HG02623 (cell line): ENCODE data around the gene CCDC201.

Experiments used
- ATAC-seq: cut with Tn5 transposase; IDR thresholded peaks from one replicate; pipeline ENCODE4 v1.9.1; 2021; ENCODE audit warnings: moderate library complexity; ENCODE audit not compliant: unreplicated experiment

Gene CCDC201, protein sequence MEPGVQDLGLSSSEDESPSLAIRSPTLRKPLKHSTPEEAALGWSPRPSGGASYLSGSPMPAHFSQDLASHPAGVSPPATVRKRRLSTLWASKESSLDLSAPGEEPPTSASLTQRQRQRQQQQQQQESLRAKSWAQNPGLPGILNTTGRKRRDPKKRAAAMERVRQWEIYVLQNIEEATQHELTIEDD

DNA sequence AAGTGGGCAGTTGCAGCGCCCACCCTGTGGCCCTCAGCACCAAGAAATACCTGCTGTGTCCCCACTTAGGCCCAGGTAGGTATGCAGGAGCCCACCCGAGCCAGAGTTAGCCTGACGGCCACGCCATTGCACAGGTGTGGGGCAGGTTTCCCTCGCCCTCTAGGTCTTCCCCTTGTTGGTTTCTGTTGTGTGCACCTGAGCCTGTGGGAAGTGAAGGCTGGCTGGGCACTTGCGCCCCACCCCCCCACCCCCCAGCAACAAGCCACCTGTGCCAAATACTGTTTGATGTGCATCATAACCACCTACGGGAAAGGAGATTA, at the start of gene CCDC201:
Gene CCDC201 (minus strand): TSS at position 48 of the 320 bp plus-strand sequence. CDS start 75 bp downstream, outside the sequence.
- ATAC-seq = no peak

DNA sequence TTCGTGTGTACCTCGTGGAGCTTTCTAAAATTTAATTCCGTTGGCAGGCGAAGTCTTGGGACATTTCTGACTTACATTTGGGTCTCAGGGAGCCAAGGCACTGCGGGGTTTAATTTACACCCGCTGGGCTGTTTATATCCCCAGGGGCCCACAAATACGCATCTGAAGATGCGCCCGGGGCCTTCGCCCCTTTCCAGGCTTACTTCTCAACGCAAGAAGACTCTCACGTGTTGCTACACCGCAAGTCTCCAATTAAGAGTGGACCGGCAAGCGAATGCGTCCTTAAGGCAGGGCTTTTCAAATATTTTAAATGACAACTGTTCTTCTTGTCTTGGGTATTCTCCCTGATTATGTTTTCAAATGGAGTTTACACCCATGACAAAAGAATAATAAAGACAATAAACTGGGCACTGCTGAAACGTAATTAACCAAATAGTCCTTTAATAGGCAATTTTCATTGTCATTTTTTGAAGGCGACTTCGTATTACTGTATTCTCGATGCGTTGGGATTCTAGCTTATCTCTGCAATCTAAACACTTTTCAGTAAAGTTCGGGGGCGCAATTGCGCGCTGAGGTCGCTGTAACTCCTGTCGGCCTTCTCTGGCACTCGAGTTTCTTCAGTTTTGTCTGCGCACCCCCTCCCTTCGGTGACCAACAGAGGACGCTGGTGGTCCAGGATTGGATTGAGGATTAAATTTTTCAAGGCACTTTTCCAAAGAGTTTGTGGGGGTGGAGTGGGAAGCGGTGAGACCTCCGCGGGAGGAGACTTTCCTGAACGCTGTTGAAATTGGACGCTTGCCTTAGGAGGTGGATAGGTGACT, 49.0 kb upstream of the CCDC201 start:
- ATAC-seq = no peak

DNA sequence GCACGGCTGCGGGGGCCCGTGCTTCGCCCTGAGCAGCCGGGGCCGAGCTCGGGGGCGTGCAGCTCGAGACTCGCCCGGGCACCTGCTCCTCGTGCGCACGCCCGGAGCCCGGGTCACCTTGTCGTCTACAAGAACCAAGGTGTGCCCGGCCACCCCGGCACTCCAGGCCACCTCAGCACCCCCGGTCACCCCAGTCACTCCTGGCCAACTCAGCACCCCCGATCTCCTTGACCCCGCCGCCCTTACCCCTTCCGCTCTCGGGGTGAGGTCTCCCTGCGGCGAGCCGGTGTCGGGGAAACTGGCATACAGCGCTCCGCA, 48.5 kb upstream of the CCDC201 start:
- no peak for ATAC-seq

DNA sequence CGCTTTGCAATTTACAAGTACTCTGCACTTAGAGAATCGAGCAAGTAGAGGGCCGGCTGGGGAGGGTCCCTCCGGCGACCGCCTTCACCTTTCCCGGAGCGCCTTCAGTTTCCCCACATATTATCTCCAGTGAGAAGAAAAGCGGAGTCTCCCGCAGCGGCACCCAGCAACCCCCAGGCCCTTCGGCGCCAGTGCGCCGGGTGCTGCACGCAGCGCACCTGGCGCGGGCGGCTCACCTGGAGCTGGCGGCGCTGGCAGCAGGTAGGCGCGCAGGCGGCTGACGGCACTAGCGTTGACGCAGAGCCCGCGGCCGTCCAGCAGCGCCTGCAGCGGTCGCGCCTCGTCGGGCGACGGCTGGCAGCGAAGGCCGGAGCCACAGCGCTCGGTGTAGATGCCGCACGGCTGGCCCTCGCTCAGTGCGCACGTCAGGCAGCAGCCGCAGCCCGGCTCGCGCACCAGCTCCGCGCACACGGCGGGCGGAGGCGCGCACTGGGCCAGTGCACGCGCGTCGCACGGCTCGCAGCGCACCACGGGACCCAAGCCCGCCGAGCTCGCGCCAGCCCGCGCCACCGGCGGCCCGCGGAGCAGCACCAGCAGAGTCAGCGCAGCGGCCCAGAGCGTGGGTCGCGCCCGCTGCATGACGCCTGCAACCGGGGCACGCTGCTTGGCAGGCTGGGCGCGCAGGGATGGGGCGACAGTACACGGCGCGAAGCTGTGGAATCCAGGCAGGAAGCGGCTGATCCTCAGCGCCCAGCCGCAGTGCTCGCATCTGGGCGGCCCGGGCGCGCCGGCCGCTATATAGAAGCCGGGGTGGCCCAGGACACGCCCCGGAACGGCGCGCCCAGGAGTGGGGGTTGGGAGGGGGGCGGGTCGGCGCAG, 47.9 kb upstream of the CCDC201 start, which contains the start of gene IGFBP3:
Gene IGFBP3 (minus strand): TSS at position 771 of the 879 bp plus-strand sequence. CDS start 132 bp downstream, at position 639.
- no peak for ATAC-seq

DNA sequence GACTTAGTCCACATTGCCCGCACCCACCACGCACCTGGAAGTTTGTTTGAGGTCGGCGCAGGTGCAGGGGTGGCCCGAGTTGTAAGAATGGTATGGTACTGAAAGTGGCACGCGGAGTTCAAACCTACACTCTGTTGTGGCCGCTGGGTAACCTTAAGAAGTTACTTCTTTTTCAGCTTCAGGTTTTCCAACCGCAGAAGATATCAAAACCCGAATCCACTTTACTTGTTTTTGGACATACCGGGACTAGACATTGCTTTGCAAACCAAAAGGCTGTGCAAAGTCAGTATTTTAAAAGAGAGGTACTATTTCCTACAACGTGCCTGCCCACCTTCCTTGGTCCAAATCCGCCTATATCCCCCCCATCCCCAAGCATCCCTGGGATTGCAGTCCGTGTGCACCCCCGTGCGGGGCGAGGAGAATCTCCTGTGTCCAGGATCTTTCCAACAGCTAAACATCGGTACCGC, 47.1 kb upstream of the CCDC201 start:
- no peak for ATAC-seq

DNA sequence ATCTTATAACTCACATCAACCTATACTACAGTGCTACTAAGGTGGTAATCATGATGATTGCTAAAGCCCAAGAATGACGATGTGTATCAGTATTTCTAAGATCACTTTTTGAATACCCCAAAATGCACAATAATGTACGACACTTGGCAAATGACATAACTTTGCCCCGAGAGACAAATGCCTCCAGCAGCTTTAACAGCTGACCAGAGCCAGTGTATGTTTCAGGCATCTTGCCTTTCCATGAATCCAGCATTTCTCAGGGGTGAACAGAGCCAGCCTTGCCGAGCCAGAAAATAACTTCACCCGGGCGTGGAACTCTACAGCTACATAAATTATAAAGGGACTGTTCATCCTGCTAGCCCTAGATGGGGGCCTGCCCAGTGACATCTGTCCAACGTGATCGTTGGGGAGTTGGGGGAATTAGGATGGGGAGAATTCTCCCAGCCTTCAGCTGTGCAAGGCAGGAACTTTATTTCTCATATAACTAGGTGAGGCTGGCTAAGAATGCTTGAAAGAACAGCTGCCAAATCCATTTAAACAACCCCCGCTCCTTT, 46.4 kb upstream of the CCDC201 start:
- no peak for ATAC-seq

DNA sequence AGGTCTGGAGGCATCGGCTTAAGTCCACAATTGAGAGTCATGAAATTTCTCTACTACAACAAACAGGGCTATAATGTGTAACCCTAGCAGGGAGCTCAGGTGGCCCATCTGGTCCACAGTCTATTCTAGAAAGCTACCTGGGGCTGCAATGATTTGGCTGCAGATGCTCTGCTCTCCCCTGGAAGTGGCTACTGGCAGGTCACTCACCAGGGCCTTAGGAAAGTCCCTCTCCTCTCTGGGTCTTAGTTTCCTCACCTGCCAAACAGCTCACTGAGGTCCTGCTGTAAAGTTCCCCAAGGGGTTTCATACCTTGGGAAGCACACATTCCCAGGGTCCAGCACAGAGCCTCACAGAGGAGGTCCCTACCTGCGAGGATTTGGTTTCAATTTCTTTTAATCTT, 45.7 kb upstream of the CCDC201 start:
- no peak for ATAC-seq

DNA sequence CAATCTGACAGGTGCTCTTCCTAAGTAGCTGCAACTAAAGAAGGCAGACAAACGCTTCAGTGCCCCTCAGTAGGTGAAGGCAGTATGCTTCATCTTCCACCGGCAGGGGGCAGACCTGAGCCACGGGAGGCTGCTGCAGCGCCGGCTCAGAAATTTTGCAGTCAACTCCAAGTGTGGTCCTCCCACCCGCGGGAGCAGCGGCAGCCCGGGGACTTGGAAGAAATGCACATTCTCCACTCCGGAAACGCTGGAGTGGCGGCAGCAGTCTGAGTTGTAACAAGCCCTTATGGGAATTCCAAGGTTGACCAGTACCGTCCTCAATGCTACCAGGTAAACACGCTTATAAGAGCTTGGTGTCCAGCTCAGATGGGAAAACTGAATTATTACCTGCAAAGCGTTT, 44.8 kb upstream of the CCDC201 start:
- ATAC-seq = peak; percentile 86

DNA sequence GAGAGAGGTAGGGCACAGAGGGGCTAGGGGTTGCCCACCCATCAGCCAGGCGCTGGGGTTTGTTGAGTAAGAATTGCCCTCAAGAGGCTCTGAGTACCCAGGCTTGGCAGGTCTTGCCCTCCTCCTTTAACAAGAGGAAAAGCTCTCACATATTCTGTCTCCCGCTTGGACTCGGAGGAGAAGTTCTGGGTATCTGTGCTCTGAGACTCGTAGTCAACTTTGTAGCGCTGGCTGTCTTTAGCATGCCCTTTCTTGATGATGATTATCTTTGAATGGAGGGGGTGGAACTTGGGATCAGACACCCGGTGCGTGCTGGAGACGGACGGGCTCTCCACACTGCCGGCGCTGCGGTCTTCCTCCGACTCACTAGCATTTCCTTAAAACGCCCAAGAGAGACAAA, 44.2 kb upstream of the CCDC201 start:
- no peak for ATAC-seq

DNA sequence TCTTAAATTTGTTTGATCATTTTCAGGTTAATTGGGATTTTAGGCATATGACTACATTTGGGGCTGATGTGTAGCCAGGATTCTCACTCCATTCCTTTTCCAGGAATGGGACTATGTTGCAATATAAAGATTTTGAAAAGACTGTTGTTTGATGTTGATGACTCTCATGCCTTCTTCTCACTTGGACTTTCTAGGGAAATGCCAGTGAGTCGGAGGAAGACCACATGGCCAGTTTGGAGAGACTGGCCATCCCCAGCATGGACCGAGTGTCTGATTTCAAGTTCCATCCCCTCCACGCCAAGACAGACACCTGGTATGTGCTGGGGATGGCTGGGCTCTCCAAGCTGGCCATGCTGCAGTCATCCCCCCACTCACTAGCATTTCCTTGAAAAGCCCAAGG, 42.7 kb upstream of the CCDC201 start:
- no peak for ATAC-seq

DNA sequence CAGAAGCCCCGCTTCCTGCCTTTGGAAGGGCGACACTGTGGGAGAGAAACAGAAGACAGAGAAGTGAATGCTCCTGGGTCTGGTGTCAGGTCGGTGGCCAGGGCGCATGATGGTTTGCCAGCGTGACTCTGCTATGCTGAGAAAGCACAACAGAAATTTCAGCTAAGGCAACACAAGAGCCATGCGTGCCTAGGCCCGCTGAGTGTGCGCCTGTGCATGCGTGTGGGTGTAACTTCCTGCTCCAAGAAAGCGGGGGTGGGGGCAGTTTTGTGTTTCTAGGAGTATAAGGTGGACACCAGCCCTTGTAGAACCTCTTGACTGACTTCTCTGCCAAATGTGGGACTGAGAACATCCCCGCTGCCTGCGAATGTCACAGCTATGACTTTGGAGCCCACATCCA, 42.0 kb upstream of the CCDC201 start:
- no peak for ATAC-seq

DNA sequence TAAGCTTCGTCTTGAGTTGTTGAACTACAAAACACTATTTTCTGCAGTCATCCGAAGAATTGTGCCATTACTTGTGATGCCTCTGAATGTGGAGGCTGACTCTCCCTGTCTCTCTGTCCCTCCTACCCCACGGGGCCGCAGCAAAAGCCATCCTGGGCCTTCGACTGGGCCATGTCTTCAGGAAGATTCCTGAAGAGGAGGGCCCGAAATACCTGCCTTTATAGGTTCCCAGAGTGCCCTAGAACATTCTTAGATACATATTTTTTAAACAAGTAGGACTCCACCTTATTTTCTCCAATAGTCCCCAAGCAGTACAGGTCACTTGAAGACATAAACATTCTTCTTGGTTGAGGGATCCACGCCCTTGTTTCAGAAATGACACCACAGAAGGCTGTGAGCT, 40.1 kb upstream of the CCDC201 start:
- no peak for ATAC-seq

DNA sequence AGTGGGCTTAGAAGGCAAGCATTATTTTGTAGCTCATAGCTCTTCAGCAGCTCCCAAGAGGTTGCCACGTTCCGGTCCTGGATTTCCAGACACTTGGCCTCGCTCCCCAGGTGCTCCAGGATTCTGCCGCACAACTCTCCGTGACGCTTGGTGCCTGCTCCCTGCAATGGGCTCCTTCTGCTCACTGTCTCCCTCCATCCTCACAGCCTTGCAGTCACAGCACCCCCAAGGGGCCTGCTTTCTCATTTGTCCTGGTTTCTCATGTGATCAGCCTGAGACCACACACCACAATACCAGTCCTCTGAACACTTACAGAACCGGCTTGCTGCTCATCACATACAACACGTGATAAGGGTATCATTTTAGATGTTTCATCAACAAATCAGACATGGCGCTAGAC, 38.4 kb upstream of the CCDC201 start:
- ATAC-seq = no peak

DNA sequence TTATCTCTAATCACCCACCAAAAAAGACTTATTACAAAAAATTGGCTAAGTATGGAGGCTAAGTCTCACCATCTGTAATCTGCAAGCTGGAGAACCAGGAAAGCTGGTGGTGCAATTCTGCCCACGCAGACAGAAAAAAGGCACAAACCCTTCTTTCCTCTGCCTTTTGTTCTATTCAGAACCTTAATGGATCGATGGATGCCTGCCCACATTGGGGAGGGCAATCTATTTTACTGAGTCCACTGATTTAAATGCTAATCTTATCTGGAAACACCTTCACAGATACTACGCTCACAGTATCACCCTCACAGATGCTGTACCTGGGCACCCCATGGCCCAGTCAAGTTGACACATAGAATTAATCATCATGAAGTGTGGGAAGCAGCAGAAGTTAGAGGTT, 38.0 kb upstream of the CCDC201 start:
- ATAC-seq = no peak

DNA sequence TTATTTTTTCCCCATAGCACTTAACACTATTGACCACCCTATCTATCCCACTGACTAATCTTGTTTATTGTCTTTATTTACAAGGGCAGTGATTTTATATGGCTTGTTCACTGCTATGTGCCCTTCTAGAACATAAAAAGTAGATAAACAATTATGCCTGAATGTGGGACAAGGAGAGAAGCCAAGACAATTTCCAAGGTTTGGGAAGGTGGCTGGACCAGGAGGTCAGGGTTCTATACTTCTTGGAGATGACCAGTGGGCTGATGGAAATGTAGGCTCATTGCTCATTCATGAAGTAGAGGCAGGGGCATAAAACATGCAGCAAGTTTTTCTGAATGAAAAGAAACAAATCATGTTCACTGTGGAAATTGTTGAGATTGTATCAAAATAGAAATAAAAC, 36.7 kb upstream of the CCDC201 start:
- no peak for ATAC-seq

DNA sequence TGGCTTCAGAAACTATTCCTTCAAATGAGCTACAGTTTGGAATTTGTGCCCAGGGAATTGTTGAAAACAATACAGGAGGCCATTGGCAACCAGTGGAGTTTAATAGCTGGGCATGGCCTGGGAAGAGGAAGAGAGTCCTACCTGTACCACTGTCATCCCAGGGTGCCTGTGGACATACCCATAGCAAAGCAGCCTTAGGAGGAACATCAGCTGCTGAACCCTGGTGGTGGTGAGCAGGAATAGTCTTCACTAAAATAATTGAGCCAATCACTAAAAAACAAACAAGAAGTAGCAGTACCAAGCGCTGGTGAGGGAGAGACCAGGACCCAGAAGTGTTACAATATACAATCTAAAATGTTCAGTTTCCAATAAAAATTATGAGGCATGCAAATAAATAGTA, 29.9 kb upstream of the CCDC201 start:
- ATAC-seq = no peak

DNA sequence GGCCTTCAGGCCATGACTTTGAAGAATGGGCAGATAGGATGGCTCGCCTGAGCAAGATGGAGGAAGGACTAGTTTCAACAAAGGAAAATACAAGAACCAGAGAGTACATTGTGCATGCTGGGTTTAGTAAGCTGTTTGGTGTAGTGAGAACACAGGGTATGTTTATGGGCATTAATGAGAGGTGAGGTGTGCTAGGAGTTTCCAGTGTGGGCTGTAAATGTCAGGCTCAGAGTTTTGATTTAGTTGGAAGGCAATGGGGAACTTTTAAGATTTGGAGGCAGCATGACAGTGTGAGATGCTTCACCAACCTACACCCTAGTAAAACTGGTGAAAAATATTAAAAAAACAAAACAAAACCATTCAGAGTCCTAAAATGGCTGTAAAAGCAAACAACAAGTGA, 28.7 kb upstream of the CCDC201 start:
- no peak for ATAC-seq

DNA sequence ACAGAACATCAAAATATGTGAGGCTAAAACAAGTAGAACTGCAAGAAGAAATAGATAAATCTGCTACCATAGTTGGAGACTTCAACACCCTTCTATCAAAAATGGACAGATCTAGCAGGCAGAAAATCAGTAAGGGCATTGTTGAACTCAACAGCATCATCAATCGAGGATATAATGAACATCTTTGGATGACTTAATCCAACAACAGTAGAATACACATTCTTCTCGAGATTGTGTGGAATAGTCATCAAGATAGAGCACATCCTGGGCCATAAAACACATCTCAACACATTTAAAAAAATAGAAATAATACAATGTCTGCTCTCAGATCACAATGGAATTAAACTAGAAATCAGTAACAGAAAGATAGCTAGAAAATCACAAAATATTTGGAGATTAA, 25.3 kb upstream of the CCDC201 start:
- ATAC-seq = no peak

DNA sequence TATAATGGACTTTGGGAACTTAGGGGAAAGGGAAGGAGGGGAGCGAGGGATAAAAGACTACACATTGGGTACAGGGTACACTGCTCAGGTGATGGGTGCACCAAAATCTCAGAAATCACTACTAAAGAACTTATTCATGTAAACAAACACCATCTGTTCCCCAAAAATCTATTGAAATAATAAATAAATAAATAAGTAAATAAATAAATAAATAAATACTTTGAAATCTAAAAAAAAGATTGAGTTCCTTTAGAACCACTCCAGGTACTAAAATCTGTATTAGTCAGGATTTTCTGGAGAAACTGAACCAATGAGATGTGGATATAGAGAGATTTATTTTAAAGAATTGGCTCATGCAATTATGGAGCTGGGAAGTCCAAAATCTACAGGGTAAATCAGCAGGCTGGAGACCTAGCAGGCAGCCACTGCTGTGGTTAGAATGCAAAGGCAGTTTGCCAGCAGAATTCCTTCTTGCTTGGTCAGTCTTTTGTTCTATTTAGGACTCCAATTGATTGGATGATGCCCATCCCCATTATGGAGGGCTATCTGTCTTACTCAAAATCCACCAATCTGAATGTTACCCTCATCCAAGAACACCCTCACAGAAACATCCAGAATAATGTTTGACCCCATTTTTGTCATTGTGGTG, 24.3 kb upstream of the CCDC201 start:
- no peak for ATAC-seq

DNA sequence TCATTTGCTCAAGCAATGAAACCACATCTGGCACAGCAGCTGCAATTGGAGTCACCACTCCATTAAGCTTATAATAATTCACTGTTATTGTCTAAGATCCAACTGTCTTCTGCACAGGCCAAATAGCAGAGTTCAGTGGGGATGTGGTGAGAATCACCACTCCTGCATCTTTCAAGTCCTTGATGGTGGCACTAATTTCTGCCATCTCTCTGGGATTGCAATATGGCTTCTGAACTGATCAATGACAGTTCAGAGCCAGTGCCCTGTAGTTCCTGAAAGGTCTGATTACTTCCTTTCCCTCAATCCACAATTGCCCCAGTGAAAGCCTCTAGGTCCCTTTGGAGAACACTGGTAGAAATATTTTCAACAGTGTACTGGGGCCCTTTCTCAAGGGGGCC, 21.8 kb upstream of the CCDC201 start:
- no peak for ATAC-seq
